Stimulated activated CD4-positive, alpha-beta T cell treated with anti-CD3 and anti-CD28 coated beads, TNF-alpha, amount 100 ng/mL, for 48 hours (primary cell): ENCODE results near the gene MNS1.
"Not testable (repeated sequence)": the region's sequence is repeated elsewhere in the genome, so short reads cannot be mapped to it uniquely, and the experiment has no call there.

ENCODE experiments used
- DNase-seq, 3 donors: peaks; one replicate each; pipeline ENCODE4 v3.0.0-alpha.2; 2020; ENCODE audit warnings: low read depth in 3 of 3

MNS1 gene

GRCh38 chr15:56464893-56465520 is at the start of gene MNS1:
Gene MNS1 (minus strand): TSS chr15:56465137. CDS start chr15:56464972, 165 bp downstream.
- DNase-seq = peak; percentile 52 to 71 (median 52)

- DNase-seq = no peak
Measured at GRCh38 chr15:56496635-56497034, 31.7 kb upstream of the MNS1 start.

- no peak for DNase-seq
Measured at GRCh38 chr15:56495533-56495932, 30.6 kb upstream of the MNS1 start.

- DNase-seq = no peak
Measured at GRCh38 chr15:56495053-56495452, 30.1 kb upstream of the MNS1 start.

- DNase-seq = no peak
Measured at GRCh38 chr15:56492791-56493555, 28.0 kb upstream of the MNS1 start.

- DNase-seq = no peak
Measured at GRCh38 chr15:56492236-56492635, 27.3 kb upstream of the MNS1 start.

- DNase-seq = peak; percentile 15 to 47 (median 32)
Measured at GRCh38 chr15:56491110-56491722, 26.3 kb upstream of the MNS1 start.

- no peak for DNase-seq
Measured at GRCh38 chr15:56490461-56490860, 25.5 kb upstream of the MNS1 start.

- not testable (repeated sequence) for DNase-seq
Measured at GRCh38 chr15:56486206-56486605, 21.3 kb upstream of the MNS1 start.

- DNase-seq = not testable (repeated sequence)
Measured at GRCh38 chr15:56485426-56485825, 20.5 kb upstream of the MNS1 start.

GRCh38 chr15:56484287-56484686 is 19.4 kb upstream of the MNS1 start:
- DNase-seq = no peak

- no peak for DNase-seq
Measured at GRCh38 chr15:56475351-56475750, 10.4 kb upstream of the MNS1 start.

GRCh38 chr15:56473017-56473416 is 8.1 kb upstream of the MNS1 start:
- DNase-seq = no peak

- no peak for DNase-seq
Measured at GRCh38 chr15:56472278-56472677, 7.3 kb upstream of the MNS1 start.

- DNase-seq = no peak
Measured at GRCh38 chr15:56471440-56472069, 6.6 kb upstream of the MNS1 start.

GRCh38 chr15:56469483-56469882 is 4.5 kb upstream of the MNS1 start:
- no peak for DNase-seq

- DNase-seq = no peak
Measured at GRCh38 chr15:56468401-56468800, 3.5 kb upstream of the MNS1 start.

- DNase-seq = no peak
Measured at GRCh38 chr15:56467616-56468015, 2.7 kb upstream of the MNS1 start.

GRCh38 chr15:56460947-56461346 is 4.0 kb downstream of the MNS1 start:
- DNase-seq = no peak

GRCh38 chr15:56460071-56460470 is 4.9 kb downstream of the MNS1 start:
- no peak for DNase-seq

- DNase-seq = no peak
Measured at GRCh38 chr15:56459096-56459495, 5.8 kb downstream of the MNS1 start.

- DNase-seq = no peak
Measured at GRCh38 chr15:56456229-56456628, 8.7 kb downstream of the MNS1 start.
